ENCODE data around the gene INA. TPM values are rescaled to one million over a fixed set of nuclear protein-coding genes. Genes with fewer than 3 reads are reported as not detected.

Gene INA
- total RNA-seq, 2 donors from 2014 or later = not detected

- Histone ChIP-seq H3K4me3 (no peak overlapping the region), H3K27me3 (replicated peaks; ENCODE audit: insufficient read depth) (no peaks in the 10 kb centered on the region), H3K4me1 (ENCODE audit: control insufficient read depth in 1 of 2, low read depth in 2 of 2) (no peaks in the 10 kb centered on the region), H3K36me3 (no peaks in the 10 kb centered on the region), H3K9me3 (no peaks in the 10 kb centered on the region), H3K27ac (no peak overlapping the region)
- ATAC-seq (ENCODE audit: insufficient number of reproducible peaks, low FRiP score, low read depth) (no peak), DNase-seq (ENCODE audit: low spot score) (no peak)
- TF ChIP-seq CTCF (IDR thresholded peaks at IDR 0.05) = no peak
Measured at GRCh38 chr10:103259989-103260388, 16.9 kb upstream of the INA start.

GRCh38 chr10:103262229-103262628 lies 14.7 kb upstream of the INA start:
- no peak for DNase-seq (ENCODE audit: low spot score)
- ATAC-seq (ENCODE audit: insufficient number of reproducible peaks, low FRiP score, low read depth) = no peak
- TF ChIP-seq CTCF (IDR thresholded peaks at IDR 0.05) = no peak
- H3K36me3 ChIP-seq = no peaks in the 10 kb centered on the region
- H3K4me3 ChIP-seq = no peak overlapping the region
- no peak overlapping the region for H3K27ac ChIP-seq
- no peaks in the 10 kb centered on the region for H3K4me1 ChIP-seq (ENCODE audit: control insufficient read depth in 1 of 2, low read depth in 2 of 2)
- H3K27me3 ChIP-seq (replicated peaks; ENCODE audit: insufficient read depth) = no peaks in the 10 kb centered on the region
- H3K9me3 ChIP-seq = no peaks in the 10 kb centered on the region

- ATAC-seq (ENCODE audit: insufficient number of reproducible peaks, low FRiP score, low read depth) = no peak
- Histone ChIP-seq H3K27ac (no peak overlapping the region), H3K9me3 (no peaks in the 10 kb centered on the region), H3K36me3 (no peaks in the 10 kb centered on the region), H3K4me1 (ENCODE audit: control insufficient read depth in 1 of 2, low read depth in 2 of 2) (no peaks in the 10 kb centered on the region), H3K27me3 (replicated peaks; ENCODE audit: insufficient read depth) (no peaks in the 10 kb centered on the region), H3K4me3 (no peak overlapping the region)
- no peak for DNase-seq (ENCODE audit: low spot score)
- TF ChIP-seq CTCF (IDR thresholded peaks at IDR 0.05) = no peak
Measured at GRCh38 chr10:103265717-103266329, 11.1 kb upstream of the INA start.

GRCh38 chr10:103273041-103273441 lies 3.9 kb upstream of the INA start:
- Histone ChIP-seq H3K27me3 (replicated peaks; ENCODE audit: insufficient read depth) (peaks cover 3% of the 10 kb centered on the region), H3K4me1 (ENCODE audit: control insufficient read depth in 1 of 2, low read depth in 2 of 2) (peaks cover 16 to 29% of the 10 kb centered on the region in 2 donors), H3K9me3 (no peaks in the 10 kb centered on the region), H3K36me3 (no peaks in the 10 kb centered on the region), H3K4me3 (no peak overlapping the region), H3K27ac (peak overlapping the region in 1 of 2 donors; percentile 57)
- TF ChIP-seq CTCF (IDR thresholded peaks at IDR 0.05) = no peak
- ATAC-seq (ENCODE audit: insufficient number of reproducible peaks, low FRiP score, low read depth) = peak; percentile 92
- peak; percentile 45 for DNase-seq (ENCODE audit: low spot score)

- ATAC-seq (ENCODE audit: insufficient number of reproducible peaks, low FRiP score, low read depth) = no peak
- no peak for DNase-seq (ENCODE audit: low spot score)
- Histone ChIP-seq H3K27me3 (replicated peaks; ENCODE audit: insufficient read depth) (peaks cover 5% of the 10 kb centered on the region), H3K4me3 (no peak overlapping the region), H3K36me3 (no peaks in the 10 kb centered on the region), H3K4me1 (ENCODE audit: control insufficient read depth in 1 of 2, low read depth in 2 of 2) (peaks cover 16 to 30% of the 10 kb centered on the region in 2 donors), H3K9me3 (no peaks in the 10 kb centered on the region), H3K27ac (no peak overlapping the region)
- no peak for TF ChIP-seq CTCF (IDR thresholded peaks at IDR 0.05)
Measured at GRCh38 chr10:103276251-103276895, 565 bp upstream of the INA start.
